Keratinocyte (primary cell): Measurements from ENCODE around the gene SPP2.

Experiments used
- CTCF ChIP-seq, 3 experiments: IDR thresholded peaks in 1 of 3; conservative IDR thresholded peaks in 1 of 3; optimal IDR thresholded peaks in 1 of 3; 2 replicates in 2 of 3; 3 replicates in 1 of 3; pipeline versions ENCODE3 to v1.5.1; 2011; ENCODE audit warnings: low read length in 3 of 3, mild to moderate bottlenecking in 3 of 3, moderate library complexity in 2 of 3, control low read depth in 1 of 3, inconsistent platforms in 1 of 3; ENCODE audit not compliant: insufficient read depth in 2 of 3; ENCODE audit errors: extremely low read depth in 1 of 3
- EZH2 ChIP-seq: IDR thresholded peaks from one replicate; pipeline ENCODE4 v1.6.1; 2012; ENCODE audit warnings: inconsistent platforms, mild to moderate bottlenecking, low read length, moderate library complexity

GRCh38 chr2:234078129-234078528, 27.6 kb downstream of the SPP2 start:
- TF ChIP-seq CTCF (optimal IDR thresholded peaks at IDR 0.05 in 1 of 3, IDR thresholded peaks at IDR 0.05 in 1 of 3, conservative IDR thresholded peaks at IDR 0.05 in 1 of 3; ENCODE audit: extremely low read depth in 1 of 3, insufficient read depth in 2 of 3, low read length in 3 of 3) (no peak), EZH2 (no peak)
